ENCODE results near the gene SH3RF2. TPM values are rescaled to one million over a fixed set of nuclear protein-coding genes. Genes with fewer than 3 reads are reported as not detected.

SH3RF2 gene
- total and polyA plus RNA-seq, 9 of the 15 experiments (the other 6 are each of a cell fraction or from before 2014, with no cell fraction given) = 0.05 TPM; not detected in 8

DNA sequence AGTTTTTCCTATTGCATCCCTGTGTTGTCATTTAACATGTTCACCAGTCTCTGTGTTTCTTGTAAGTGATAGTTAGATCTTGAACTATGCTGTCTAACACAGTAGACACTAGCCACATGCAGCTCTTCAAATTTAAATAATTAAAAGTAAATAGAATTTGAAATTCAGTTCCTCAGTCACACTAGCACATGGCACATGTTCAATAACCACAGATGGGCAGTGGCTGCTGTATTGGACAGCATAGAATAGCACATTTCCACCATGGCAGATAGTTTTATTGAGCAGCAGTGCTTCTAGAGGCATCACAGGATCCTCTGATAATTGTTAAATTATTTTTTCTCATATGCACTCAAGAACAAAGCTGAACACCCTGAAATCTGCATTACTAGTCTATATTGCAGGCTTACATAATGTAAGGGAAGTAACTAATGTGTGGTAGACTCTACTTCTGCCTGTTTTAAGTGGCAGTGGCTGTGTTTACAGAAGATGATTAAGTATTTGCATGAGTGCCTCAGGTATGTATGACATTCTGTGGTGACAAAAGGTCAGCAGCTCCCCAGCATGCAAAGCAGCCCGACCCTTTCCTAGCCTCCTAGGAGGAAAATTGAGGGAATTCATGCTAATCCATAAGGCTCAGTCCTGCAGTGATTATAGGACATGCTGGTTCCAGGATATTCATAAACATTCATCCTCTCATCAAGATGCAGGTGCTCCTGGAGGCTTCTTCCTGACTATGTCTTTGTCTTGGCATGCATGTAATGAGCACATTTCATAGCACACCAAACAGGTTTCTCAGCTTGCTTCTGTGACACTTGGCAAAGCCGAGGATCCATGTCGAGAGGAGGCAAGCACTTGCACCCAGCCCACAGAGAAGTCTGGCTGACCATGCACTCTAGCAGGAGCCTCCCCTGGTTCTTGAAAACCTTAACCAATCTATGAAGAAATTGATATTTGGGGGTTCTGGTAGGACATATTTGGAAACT, 45.5 kb downstream of the SH3RF2 start:
- Histone ChIP-seq H2AFZ (ENCODE audit: low read depth, low read length) (no peak overlapping the region), H3K27me3 (ENCODE audit: control insufficient read depth in 2 of 2, insufficient read depth in 2 of 2, low read length in 2 of 2) (no peaks in the 10 kb centered on the region), H3K27ac (ENCODE audit: extremely low read depth, low read depth, low read length) (no peak overlapping the region), H4K20me1 (replicated peaks; ENCODE audit: control insufficient read depth, insufficient read depth, low read length) (no peaks in the 10 kb centered on the region), H3K36me3 (ENCODE audit: control insufficient read depth, insufficient read depth, low read length) (no peaks in the 10 kb centered on the region), H3K4me3 (no peak overlapping the region), H3K4me2 (ENCODE audit: insufficient read depth, low read length) (no peak overlapping the region), H3K4me1 (replicated peaks in 1 of 2; ENCODE audit: control insufficient read depth in 2 of 2, insufficient read depth in 2 of 2, low read length in 2 of 2) (no peaks in the 10 kb centered on the region), H3K9me3 (replicated peaks; ENCODE audit: control insufficient read depth, insufficient read depth, low read depth, low read length) (no peaks in the 10 kb centered on the region), H3K9ac (ENCODE audit: insufficient read depth in 1 of 2, low read depth in 2 of 2, low read length in 2 of 2) (no peak overlapping the region), H3K9me1 (ENCODE audit: control insufficient read depth, insufficient read depth, low read length) (no peaks in the 10 kb centered on the region), H3K79me2 (ENCODE audit: control insufficient read depth, insufficient read depth, low read length) (no peaks in the 10 kb centered on the region)
- intact Hi-C loops (cut with micrococcal nuclease) = no loop called here
- DNase-seq (ENCODE audit: extremely low read depth in 1 of 4, low spot score in 3 of 4) = no peak
- CTCF ChIA-PET (ENCODE audit: low intra/inter-chr PET ratio) = no interaction called here
- no TSS peak for BruUV-seq (replicated peaks)
- POLR2A ChIA-PET = no interaction called here
- no peak for ATAC-seq
- no peak for TF ChIP-seq ZNF592 (IDR thresholded peaks at IDR 0.05)
- no peak for TF ChIP-seq PTTG1 (tag; IDR thresholded peaks at IDR 0.05; ENCODE audit: low read depth)
- TF ChIP-seq NR2C1 (IDR thresholded peaks at IDR 0.05) = no peak
- TF ChIP-seq NR2C1 (tag; IDR thresholded peaks at IDR 0.05) = no peak
- TF ChIP-seq ZNF384 (IDR thresholded peaks at IDR 0.05; ENCODE audit: low read depth, low read length) = no peak
- no peak for TF ChIP-seq ZHX1 (conservative IDR thresholded peaks at IDR 0.05; ENCODE audit: low read length)
- no peak for TF ChIP-seq ZNF263 (CRISPR knock-in tag; IDR thresholded peaks at IDR 0.05; ENCODE audit: borderline replicate concordance)
- no peak for TF ChIP-seq MTA1 (IDR thresholded peaks at IDR 0.05; ENCODE audit: borderline replicate concordance)
- 0% methylated on average over 3 of the region's 3 CpGs for WGBS (ENCODE audit: insufficient coverage, low coverage, missing lambda C conversion rate)
- FAIRE-seq = no peak
- in situ Hi-C loops (cut with MboI) = no loop called here

Data from K562 (cell line).